ENCODE results near the gene NAV2.

Gene NAV2

DNA sequence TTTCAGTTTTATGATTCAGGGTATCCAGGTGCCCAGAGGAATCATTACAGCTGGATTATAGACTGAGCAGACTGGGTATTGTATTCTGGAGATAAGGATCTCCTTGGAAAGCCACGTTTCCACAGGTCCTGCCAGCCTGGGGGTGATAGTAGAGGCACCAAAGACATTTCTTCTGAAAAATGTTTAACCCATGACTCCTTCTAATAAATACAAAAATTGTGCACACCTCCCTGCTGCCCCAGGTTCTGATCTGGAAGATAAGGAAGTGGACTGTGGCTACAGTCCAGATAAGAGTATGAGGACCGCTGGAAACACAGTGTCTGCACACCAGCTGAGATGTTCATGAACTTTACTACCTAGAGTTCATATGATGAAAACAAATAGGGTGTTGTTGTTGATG lies 255.2 kb downstream of the NAV2 start:
- no peak overlapping the region for H3K4me3 ChIP-seq (ENCODE audit: low read depth, low read length)
- DNase-seq (ENCODE audit: low read depth) = no peak
- TF ChIP-seq, protein P1, sequence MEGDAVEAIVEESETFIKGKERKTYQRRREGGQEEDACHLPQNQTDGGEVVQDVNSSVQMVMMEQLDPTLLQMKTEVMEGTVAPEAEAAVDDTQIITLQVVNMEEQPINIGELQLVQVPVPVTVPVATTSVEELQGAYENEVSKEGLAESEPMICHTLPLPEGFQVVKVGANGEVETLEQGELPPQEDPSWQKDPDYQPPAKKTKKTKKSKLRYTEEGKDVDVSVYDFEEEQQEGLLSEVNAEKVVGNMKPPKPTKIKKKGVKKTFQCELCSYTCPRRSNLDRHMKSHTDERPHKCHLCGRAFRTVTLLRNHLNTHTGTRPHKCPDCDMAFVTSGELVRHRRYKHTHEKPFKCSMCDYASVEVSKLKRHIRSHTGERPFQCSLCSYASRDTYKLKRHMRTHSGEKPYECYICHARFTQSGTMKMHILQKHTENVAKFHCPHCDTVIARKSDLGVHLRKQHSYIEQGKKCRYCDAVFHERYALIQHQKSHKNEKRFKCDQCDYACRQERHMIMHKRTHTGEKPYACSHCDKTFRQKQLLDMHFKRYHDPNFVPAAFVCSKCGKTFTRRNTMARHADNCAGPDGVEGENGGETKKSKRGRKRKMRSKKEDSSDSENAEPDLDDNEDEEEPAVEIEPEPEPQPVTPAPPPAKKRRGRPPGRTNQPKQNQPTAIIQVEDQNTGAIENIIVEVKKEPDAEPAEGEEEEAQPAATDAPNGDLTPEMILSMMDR (IDR thresholded peaks at IDR 0.05; ENCODE audit: low read depth, low read length, missing control alignments) = no peak

DNA sequence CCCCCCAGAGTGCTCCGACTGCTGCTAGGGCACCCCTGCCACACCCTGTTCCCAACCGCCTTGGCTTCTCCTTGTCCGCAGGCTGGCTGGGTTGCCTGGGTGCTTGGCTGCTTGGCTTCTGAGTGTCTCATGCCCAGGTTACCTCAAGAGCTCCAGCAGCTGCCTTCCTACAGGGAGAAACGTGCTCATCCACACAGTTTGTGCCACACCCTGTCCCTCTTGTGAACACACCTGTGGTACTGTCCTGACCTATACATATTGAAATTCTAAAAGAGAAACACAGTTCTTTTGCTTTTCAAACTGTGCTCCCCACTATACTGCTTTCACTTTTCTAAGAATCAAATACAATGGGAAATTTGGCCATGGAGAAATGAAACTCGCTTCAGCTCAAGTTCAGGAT lies 256.2 kb downstream of the NAV2 start:
- DNase-seq (ENCODE audit: low read depth) = no peak
- TF ChIP-seq, protein P1 (IDR thresholded peaks at IDR 0.05; ENCODE audit: low read depth, low read length, missing control alignments) = no peak
- no peak overlapping the region for H3K4me3 ChIP-seq (ENCODE audit: low read depth, low read length)

DNA sequence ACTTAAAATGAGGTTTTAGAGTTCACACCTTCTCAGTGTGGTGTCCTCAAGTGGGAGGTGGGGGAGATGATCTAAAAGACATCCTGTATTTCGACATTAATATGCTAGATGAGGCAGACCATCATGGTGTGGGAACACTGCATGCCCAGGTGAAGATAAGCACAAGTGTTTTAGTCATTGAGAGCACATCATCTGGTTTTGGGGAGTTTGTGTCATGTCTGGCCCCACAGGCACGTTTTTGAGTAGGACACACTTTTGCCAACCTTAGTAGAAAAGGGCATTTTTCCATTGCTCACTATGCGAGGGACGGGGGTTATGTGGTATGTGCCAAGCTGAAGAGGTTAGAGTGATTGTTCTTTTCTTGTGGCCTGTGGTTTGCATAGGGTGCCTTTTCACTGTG lies 258.3 kb downstream of the NAV2 start:
- DNase-seq (ENCODE audit: low read depth) = no peak
- TF ChIP-seq, protein P1 (IDR thresholded peaks at IDR 0.05; ENCODE audit: low read depth, low read length, missing control alignments) = no peak
- no peak overlapping the region for H3K4me3 ChIP-seq (ENCODE audit: low read depth, low read length)

DNA sequence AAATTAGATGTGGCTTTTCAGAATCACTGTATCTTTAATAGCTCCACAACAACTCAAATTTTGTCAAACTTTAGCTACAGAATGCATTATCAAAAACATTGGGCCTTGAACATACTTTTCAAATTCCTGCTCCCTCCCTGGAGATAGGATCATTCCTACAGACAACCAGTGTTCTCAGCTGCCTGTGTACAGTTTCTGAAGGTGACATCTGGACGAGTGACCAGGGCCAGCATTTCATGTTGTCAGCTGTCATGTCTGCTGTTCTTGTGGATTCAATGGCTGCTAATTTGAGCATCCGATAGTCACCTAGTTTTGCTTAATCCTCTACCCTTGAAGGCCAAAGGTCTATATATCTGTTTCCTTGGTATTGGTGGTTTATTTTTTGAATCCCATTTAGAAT lies 259.5 kb downstream of the NAV2 start:
- TF ChIP-seq, protein P1 (IDR thresholded peaks at IDR 0.05; ENCODE audit: low read depth, low read length, missing control alignments) = no peak
- no peak overlapping the region for H3K4me3 ChIP-seq (ENCODE audit: low read depth, low read length)
- DNase-seq (ENCODE audit: low read depth) = no peak

DNA sequence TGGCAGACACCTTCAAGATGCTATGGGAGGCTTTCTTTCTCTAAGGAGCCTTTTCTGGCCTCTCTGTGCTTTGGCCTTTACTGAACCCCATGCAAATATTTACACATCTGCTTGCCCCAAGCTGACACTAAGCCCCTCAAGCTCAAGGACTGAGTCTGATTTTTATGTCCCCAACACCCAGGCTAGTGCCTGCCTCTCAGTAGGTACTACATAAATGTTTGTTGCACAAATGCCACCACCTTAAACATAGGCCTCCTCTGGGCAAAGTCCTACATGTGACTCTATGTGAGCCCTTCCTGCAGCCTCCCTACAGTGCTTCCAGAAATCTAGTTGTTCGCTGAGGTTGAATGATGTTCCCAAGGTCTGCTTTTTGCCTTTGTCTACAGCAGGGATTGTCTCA lies 260.0 kb downstream of the NAV2 start:
- TF ChIP-seq, protein P1 (IDR thresholded peaks at IDR 0.05; ENCODE audit: low read depth, low read length, missing control alignments) = no peak
- no peak for DNase-seq (ENCODE audit: low read depth)
- no peak overlapping the region for H3K4me3 ChIP-seq (ENCODE audit: low read depth, low read length)

DNA sequence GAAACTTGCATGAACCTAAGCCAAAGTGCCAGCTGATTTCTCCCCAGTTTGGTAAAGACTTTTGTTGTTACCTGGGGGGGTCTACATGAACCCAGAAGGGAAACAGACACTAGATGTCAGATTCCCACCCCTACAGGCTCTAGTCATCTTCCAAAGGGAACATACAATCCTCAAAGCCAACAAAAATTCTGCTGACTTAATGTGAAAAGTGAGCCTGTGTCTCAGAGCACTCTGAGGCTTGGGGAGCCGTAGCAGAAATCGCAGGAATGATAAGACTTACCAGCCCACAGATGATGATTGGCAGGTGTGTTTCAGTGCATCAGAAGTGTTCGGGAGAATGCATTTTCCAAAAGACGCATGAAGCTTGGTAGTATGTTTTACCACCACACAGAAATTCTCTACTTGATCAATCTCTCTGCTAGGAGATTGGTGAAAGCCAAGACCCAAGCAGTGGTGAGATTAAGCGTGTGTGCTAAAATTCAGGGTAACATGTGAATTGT lies 260.5 kb downstream of the NAV2 start:
- H3K4me3 ChIP-seq (ENCODE audit: low read depth, low read length) = no peak overlapping the region
- TF ChIP-seq, protein P1 (IDR thresholded peaks at IDR 0.05; ENCODE audit: low read depth, low read length, missing control alignments) = no peak
- no peak for DNase-seq (ENCODE audit: low read depth)

DNA sequence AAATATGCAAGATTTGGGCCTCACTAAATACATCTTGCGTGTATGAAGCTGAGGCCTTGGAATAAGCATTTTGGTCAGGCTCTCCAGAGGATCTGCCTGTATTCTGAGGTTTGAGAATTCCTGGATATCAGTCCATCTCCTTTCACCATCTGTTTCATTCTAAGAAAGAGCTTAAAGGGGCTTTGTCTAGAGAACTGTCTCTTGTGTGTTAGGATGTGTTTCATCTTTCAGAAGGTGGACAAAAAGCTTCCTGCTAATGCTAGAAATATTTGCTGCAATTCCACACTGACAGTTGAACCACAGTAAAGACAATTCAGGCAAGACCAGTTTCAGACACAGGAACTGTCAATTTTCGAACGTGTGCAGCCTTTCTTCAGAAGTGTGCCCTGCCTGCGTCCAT lies 262.2 kb downstream of the NAV2 start:
- TF ChIP-seq, protein P1 (IDR thresholded peaks at IDR 0.05; ENCODE audit: low read depth, low read length, missing control alignments) = no peak
- H3K4me3 ChIP-seq (ENCODE audit: low read depth, low read length) = no peak overlapping the region
- DNase-seq (ENCODE audit: low read depth) = no peak
